Ectodermal cell (in vitro differentiated cells): Measurements from ENCODE around the gene PPP1CA.

ENCODE experiments used
- H3K27ac ChIP-seq: 2 replicates; pipeline ENCODE4 v1.7.0; 2013; ENCODE audit warnings: mild to moderate bottlenecking, low read depth, low read length; ENCODE audit not compliant: insufficient read depth, poor library complexity, severe bottlenecking
- H3K27me3 ChIP-seq: 2 replicates; pipeline ENCODE4 v1.7.0; 2013; ENCODE audit warnings: mild to moderate bottlenecking, low read length; ENCODE audit not compliant: insufficient read depth, control insufficient read depth, poor library complexity, severe bottlenecking
- H3K36me3 ChIP-seq: one replicate; pipeline ENCODE4 v1.7.0; 2013; ENCODE audit warnings: low read length; ENCODE audit not compliant: control insufficient read depth, insufficient read depth
- H3K4me1 ChIP-seq: one replicate; pipeline ENCODE4 v1.7.0; 2013; ENCODE audit warnings: low read length; ENCODE audit not compliant: control insufficient read depth, insufficient read depth
- H3K4me3 ChIP-seq: 2 replicates; pipeline ENCODE4 v1.7.0; 2013; ENCODE audit warnings: low read depth, low read length, control low read depth; ENCODE audit not compliant: insufficient read depth
- H3K9me3 ChIP-seq: 2 replicates; pipeline ENCODE4 v1.7.0; 2013; ENCODE audit warnings: mild to moderate bottlenecking, low read length, moderate library complexity; ENCODE audit not compliant: control insufficient read depth
- WGBS, 2 experiments: methylation state at CpG; one replicate each; pipeline ENCODE4 v1.1.7; 2013; ENCODE audit warnings: missing lambda C conversion rate in 2 of 2; 5-methylcytosine and 5-hydroxymethylcytosine counted together

Gene PPP1CA

DNA sequence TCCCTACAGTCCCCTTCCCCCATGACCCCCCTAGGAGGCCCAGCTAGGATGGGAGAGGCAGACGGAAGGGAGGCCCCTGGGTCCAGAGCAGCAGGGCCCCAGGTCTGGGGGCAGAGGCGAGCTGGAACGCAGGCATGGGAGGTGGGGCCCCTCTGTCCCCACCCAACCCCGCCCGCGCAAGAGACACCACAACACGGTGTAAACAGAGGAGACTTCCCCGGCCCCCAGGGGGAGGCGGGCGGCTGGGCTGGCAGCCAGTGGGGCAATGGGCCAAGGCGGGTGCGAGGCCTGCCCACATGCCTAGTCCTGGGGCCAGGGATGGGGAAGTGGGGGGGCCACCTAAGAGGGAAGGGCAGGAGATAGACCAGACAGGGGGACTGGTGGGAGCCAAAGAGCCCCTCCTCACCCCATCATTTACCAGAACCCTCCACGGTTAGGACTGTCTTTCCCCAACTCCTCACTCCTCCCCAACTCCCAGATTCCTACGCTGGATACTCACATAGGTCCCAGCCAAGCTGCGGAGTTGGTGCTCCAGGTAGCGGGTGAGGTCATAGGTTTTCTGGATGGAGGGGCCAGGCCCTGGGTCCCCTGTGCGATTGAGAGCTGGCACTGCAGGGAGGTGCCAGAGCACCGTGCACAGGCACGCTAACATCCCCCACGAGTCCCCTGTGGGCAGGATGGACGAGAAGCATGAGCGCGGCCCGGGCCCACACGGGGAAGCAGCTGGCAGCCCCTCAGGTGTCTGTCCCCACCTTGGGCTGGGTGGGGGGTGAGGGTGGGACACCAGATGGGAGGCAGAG lies 34.5 kb downstream of the PPP1CA start:
- H3K4me1 ChIP-seq = peaks cover 31% of the 10 kb centered on the region
- no peaks in the 10 kb centered on the region for H3K36me3 ChIP-seq
- WGBS, 2 experiments = 89 to 91% methylated on average over 25 of the region's 25 CpGs
- H3K4me3 ChIP-seq = no peak overlapping the region
- H3K27me3 ChIP-seq = peaks cover 28% of the 10 kb centered on the region
- no peaks in the 10 kb centered on the region for H3K9me3 ChIP-seq
- H3K27ac ChIP-seq = no peak overlapping the region

DNA sequence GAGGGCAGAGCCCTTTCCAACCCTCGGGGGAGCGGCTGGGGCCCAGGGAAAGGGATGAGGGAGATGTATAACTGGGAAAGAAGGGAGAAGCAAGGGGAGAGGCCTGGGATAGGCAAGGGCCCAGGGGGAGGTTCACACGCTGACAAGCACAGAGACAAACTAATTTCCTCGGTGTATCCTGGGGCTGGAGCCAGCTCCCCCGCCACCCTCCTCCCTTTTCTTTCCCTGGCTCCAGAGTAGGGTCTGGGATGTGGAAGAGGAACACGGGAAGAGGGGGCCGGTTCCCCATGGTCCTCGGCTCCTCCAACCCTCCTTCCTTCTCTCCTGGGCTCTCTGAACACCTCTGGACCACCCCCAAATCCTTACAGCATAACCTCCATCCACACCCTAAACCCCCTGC lies 35.1 kb downstream of the PPP1CA start:
- WGBS, 2 experiments = 84 to 86% methylated on average over 8 of the region's 8 CpGs
- H3K9me3 ChIP-seq = no peaks in the 10 kb centered on the region
- peaks cover 22% of the 10 kb centered on the region for H3K27me3 ChIP-seq
- peaks cover 25% of the 10 kb centered on the region for H3K4me1 ChIP-seq
- H3K4me3 ChIP-seq = no peak overlapping the region
- no peaks in the 10 kb centered on the region for H3K36me3 ChIP-seq
- H3K27ac ChIP-seq = no peak overlapping the region

DNA sequence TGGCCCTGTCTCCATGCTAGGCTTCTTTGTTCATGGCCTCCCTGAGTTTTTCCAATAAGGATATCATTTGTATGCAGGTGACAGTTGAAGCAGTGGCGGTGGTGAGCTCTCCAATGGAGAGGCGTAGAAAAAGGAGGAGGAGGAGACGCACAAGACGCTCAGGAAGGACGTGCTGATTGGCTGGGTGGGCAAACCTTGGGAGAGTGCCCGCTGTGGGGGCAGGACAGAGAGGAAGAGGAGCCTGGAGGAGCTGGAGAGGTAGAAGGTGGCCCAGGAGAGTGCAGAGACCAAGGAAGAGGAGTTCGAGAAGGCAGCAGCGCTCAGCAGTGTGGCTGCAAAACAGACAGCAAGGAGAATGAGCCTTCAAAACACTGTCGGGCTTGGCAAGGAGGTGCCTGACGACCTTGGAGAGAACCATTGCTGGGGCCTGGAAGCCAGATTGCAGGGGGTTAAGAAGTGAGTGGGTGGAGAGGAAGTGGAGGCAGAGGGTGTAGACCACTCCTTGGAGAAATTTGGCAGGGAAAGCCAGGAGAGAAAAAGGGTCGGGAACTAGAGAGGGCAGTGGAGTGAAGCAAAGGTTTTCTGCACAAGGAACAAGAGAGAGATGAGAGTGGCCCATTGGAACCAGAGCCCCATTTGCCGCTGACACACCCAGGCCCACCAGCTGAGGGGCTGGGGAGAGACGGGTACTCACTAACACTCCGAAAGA lies 35.8 kb downstream of the PPP1CA start:
- WGBS, 2 experiments = 71% methylated on average over 14 of the region's 14 CpGs
- H3K9me3 ChIP-seq = no peaks in the 10 kb centered on the region
- peaks cover 19% of the 10 kb centered on the region for H3K27me3 ChIP-seq
- H3K4me3 ChIP-seq = no peak overlapping the region
- peaks cover 19% of the 10 kb centered on the region for H3K4me1 ChIP-seq
- H3K27ac ChIP-seq = no peak overlapping the region
- H3K36me3 ChIP-seq = no peaks in the 10 kb centered on the region

DNA sequence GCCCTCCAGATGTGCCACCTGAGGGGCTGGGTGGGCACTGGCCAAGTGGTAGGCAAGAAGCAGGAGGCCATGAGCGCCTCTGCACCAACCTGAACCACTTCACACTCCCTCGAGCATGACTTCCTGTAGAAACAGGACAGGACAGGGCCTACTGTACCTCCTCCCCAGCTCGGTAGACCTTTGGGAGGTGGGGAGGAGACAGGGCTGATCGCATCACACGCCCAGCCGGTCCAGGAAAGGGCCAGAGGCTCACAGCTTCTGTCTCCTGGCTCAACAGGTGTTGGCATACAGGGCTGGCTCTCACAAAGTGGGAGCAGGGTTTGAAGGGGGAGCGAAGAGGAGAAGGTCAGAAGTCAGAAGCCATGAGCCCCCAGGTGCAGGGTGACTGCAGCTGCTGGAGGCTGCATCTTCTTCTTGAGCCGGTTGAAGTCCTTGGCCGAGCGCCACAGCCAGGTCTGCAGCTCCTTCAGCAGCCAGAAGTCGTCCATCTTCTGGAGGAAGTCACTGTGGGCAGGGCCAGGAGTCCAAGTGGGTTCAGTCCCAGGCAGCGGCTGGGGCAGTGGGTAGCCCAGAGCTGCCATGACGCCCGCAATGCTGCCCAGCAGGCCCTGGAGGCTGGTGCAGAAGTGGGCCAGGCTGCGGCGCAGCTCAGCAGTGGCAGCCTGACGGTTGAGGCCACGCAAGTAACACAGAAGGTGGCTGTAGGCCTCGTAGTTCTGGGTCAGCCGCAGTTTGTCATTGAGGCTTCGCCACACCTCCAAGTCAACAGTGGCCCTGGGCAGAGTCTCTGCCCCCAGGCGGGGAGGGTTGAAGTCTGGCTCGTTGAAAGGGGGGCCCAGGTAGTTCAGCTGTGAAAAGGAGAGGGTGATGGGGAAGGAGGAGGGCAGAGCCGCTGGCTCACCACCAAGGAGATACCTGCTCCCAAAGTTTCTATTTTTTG lies 36.6 kb downstream of the PPP1CA start:
- Histone ChIP-seq H3K27me3 (peaks cover 13% of the 10 kb centered on the region), H3K4me1 (peaks cover 13% of the 10 kb centered on the region), H3K36me3 (no peaks in the 10 kb centered on the region), H3K27ac (no peak overlapping the region), H3K9me3 (no peaks in the 10 kb centered on the region), H3K4me3 (no peak overlapping the region)
- WGBS, 2 experiments = 93 to 94% methylated on average over 24 of the region's 24 CpGs

DNA sequence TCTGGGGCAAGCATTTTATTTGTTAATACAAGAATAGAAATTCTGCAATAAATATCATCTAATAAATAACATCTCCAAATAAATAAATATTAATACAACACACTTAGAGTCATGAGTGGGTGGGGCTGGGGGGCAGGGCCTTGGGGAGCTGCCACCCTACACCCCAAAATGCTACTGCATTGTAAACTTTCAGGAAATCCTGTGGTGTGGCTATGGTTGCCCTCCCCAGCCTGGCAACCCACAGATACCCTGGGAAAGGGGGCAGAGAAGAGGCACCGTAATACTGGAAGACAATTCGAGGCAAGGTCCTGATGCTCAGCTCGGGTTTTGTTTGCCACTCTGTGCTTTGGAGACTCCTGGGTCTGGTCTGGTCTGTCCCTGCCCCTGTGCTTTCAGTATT lies 37.5 kb downstream of the PPP1CA start:
- Histone ChIP-seq H3K9me3 (no peaks in the 10 kb centered on the region), H3K4me1 (peaks cover 11% of the 10 kb centered on the region), H3K27me3 (peaks cover 4% of the 10 kb centered on the region), H3K4me3 (no peak overlapping the region), H3K36me3 (no peaks in the 10 kb centered on the region), H3K27ac (no peak overlapping the region)
- WGBS, 2 experiments = 86 to 93% methylated on average over 3 of the region's 3 CpGs

DNA sequence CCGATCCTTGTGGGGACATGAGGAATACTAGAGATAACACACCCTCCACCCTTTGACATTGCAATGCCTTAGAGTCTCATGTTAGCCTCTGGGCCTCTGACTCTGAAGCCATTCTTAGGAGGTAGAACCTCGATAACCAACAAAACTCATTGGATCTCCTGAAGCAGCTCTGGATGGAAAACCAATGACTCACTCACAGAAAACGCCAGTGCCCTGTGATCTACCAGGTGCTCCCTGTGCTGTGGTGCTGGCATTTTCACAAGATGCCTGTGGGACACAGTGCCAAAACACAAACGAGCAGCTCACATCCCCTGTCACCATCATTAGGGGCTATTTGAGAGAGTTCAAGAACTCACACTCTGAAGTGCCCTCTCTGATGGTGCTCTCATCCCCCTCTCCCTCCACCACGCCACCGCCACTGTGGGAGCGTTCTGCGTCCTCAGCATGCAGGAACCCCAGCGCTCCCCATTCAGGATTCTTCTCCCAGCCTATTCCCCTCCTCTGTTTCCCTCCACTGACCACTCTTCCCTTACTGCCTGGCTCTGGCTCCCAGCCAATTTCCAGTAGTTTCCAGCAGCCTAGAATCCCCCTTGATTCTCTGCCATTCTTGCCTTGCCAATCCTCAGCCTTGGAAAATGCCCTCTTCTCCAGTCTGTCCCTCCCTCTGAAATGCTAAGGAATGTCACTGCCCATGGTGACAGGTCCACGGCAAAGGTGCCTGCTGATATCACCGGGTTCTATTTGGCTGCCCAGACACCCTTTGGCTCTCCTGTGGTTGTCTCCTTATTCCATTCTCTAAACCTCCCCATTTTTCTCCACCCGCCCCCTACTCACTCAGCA lies 43.6 kb downstream of the PPP1CA start:
- Histone ChIP-seq H3K36me3 (no peaks in the 10 kb centered on the region), H3K27me3 (no peaks in the 10 kb centered on the region), H3K4me3 (no peak overlapping the region), H3K9me3 (no peaks in the 10 kb centered on the region), H3K4me1 (peaks cover 24% of the 10 kb centered on the region), H3K27ac (no peak overlapping the region)
- WGBS, 2 experiments = 88 to 91% methylated on average over 12 of the region's 12 CpGs

DNA sequence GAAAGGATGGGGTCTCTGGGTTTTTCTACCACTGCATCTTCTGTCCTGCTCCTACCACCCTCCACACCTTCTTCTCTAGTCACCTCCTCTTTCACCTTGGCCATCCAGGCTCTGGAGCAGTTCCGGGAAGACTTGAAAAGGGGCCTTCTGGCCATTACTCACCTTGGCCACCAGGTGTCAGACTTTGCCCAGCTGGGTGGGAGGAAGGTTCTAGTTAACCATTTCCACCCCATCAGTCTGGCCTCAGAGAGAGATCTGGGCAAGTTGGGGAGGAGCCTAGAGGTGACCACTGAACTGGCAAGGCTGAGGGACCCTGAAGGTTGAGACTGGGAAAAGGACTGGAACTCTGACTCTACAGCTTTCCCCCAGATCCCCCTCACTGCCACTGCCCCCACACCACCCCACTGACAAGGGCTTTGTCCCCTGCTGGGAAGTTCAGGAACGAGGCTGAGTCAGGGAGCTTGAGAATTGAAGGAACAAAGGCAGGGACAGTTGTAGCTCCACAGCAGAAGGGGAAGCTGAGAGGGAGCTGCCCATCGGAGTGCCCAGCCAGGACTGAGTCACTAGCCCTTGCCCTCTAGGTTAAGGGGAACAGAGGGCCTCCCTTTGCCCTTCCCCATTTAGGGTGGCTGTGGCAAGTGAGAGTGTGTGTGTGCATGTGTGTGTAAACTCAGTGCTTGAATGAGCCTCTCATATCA lies 44.6 kb downstream of the PPP1CA start:
- no peak overlapping the region for H3K27ac ChIP-seq
- H3K4me1 ChIP-seq = peaks cover 30% of the 10 kb centered on the region
- 22 to 24% methylated on average over 3 of the region's 3 CpGs for WGBS, 2 experiments

DNA sequence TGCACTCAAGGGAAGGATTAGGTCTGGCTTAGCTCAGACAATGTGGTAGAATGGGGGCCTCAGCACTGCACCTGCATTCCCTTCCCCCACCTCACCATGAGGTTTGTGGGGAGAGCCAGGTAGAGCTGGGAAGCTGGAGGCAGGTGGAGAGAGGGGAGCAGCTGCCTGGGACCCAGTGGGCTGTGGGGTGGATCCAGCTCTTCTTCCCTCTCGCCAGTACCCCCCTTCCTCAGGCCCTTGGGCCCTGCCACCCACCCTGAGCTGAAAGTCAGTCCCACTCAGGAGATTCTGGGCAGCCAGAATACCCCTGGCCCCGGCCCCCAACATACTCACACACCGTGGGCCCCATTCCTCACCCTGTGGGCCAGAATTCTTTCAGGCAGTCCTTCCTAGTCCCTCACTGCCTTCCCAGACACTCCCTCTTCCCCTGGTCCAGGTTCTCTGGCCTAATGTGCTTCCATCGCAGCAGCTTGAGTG lies 45.2 kb downstream of the PPP1CA start:
- H3K4me1 ChIP-seq = peaks cover 30% of the 10 kb centered on the region
- H3K4me3 ChIP-seq = no peak overlapping the region
- no peaks in the 10 kb centered on the region for H3K9me3 ChIP-seq
- 41 to 42% methylated on average over 4 of the region's 4 CpGs for WGBS, 2 experiments
- H3K27ac ChIP-seq = no peak overlapping the region
- H3K36me3 ChIP-seq = no peaks in the 10 kb centered on the region
- no peaks in the 10 kb centered on the region for H3K27me3 ChIP-seq

More for the DNA sequence above, 44.6 kb downstream of the PPP1CA start:
- Histone ChIP-seq H3K4me3 (no peak overlapping the region), H3K9me3 (no peaks in the 10 kb centered on the region), H3K36me3 (no peaks in the 10 kb centered on the region), H3K27me3 (no peaks in the 10 kb centered on the region)

DNA sequence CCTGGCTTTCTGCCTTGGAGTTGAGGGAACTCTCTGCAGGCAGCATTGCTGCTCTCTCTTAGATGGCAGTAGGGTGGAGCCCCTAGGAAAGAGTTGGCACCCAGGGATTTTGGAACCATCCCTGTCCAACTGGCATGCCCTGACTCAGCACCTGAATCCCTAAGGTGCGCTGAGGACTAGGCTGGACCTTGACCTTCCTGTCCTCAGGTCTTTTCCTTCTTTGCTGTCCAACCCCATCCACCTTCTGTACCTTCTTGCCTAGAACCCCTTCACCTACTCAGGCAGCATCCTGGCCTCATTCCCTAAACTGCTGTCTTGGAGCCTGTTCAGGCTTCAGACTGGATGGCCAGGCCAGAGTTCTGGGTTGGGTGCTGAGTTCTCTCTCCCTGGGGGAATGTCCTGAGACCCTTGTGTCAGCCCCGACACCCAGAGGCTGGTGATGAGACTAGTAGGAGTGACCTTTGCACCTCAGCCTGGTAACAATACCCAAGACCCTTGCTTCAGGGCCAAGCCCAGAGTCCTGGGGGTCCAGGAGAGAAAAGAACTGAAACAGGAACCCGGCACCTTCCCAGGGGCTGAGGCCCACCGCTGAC lies 45.8 kb downstream of the PPP1CA start:
- H3K9me3 ChIP-seq = no peaks in the 10 kb centered on the region
- no peaks in the 10 kb centered on the region for H3K27me3 ChIP-seq
- H3K4me1 ChIP-seq = peaks cover 30% of the 10 kb centered on the region
- H3K27ac ChIP-seq = no peak overlapping the region
- no peak overlapping the region for H3K4me3 ChIP-seq
- no peaks in the 10 kb centered on the region for H3K36me3 ChIP-seq
- 79 to 81% methylated on average over 4 of the region's 4 CpGs for WGBS, 2 experiments
